Sigmoid colon (tissue), 4 donors: ENCODE measurements around the gene RNF157.

Source experiments
- CTCF ChIP-seq, 4 experiments: fragments of 450-650 bp in 3 of 4; fragments of 200-600 bp in 1 of 4; IDR thresholded peaks; one replicate each; pipeline ENCODE4 v1.5.1; 2016 to 2019; ENCODE audit warnings: antibody characterized with exemption in 4 of 4, mild to moderate bottlenecking in 3 of 4, moderate library complexity in 2 of 4
- POLR2AphosphoS5 ChIP-seq, 4 donors: sonication (generic); formaldehyde crosslinking; IDR thresholded peaks; one replicate each; pipeline ENCODE4 v1.6.1; 2017; ENCODE audit warnings: antibody characterized with exemption in 4 of 4

GRCh38 chr17:76137351-76138233 is 102.7 kb downstream of the RNF157 start:
- no peak for TF ChIP-seq CTCF (IDR thresholded peaks at IDR 0.05)
- no peak for TF ChIP-seq POLR2AphosphoS5 (IDR thresholded peaks at IDR 0.05)
